Type B pancreatic cell (in vitro differentiated cells): ENCODE measurements around the gene POR. TPM values are rescaled to one million over a fixed set of nuclear protein-coding genes. Genes with fewer than 3 reads are reported as not detected.

Source experiments
- DNase-seq: peaks from one replicate; pipeline ENCODE4 v3.0.0; 2021; ENCODE audit warnings: mixed read lengths; ENCODE audit not compliant: unreplicated experiment; ENCODE audit errors: extremely low spot score
- H3K27ac Mint-ChIP-seq: 2 replicates; pipeline ENCODE4 v1.8.0; 2021; ENCODE audit warnings: mild to moderate bottlenecking, mixed read lengths
- H3K27me3 Mint-ChIP-seq: 2 replicates; pipeline ENCODE4 v1.8.0; 2021; ENCODE audit warnings: mixed read lengths
- H3K36me3 Mint-ChIP-seq: 2 replicates; pipeline ENCODE4 v1.8.0; 2021; ENCODE audit warnings: mixed read lengths
- H3K4me1 Mint-ChIP-seq: one replicate; pipeline ENCODE4 v1.8.0; 2021; ENCODE audit warnings: mixed read lengths; ENCODE audit not compliant: unreplicated experiment
- H3K4me3 Mint-ChIP-seq: 2 replicates; pipeline ENCODE4 v1.8.0; 2021; ENCODE audit warnings: mild to moderate bottlenecking, mixed read lengths
- H3K9me3 Mint-ChIP-seq: 2 replicates; pipeline ENCODE4 v1.8.0; 2021; ENCODE audit warnings: mixed read lengths
- CTCF ChIP-seq: fragments of 200-600 bp; sonication (generic); conservative IDR thresholded peaks from 2 replicates; pipeline ENCODE4 v1.5.0; 2021; ENCODE audit warnings: antibody characterized with exemption, mild to moderate bottlenecking
- total RNA-seq: library from RNA; stranded (reverse); gene quantifications from 2 replicates; pipeline ENCODE4 v1.2.1, GENCODE V29; 2021; ENCODE audit warnings: low replicate concordance

POR gene
- total RNA-seq, 1 donor from 2014 or later: 122 TPM

GRCh38 chr7:75962607-75963380 is 47.8 kb downstream of the POR start:
- no peak for DNase-seq
- Mint-ChIP-seq H3K4me3 (peak overlapping the region; percentile 16), H3K27ac (peak overlapping the region; percentile 71), H3K36me3 (peaks cover 12% of the 10 kb centered on the region), H3K27me3 (no peaks in the 10 kb centered on the region), H3K9me3 (no peaks in the 10 kb centered on the region), H3K4me1 (peaks cover 44% of the 10 kb centered on the region)
- TF ChIP-seq CTCF: no peak

GRCh38 chr7:75963381-75963995 is 48.5 kb downstream of the POR start:
- peaks cover 12% of the 10 kb centered on the region for H3K36me3 Mint-ChIP-seq
- H3K4me3 Mint-ChIP-seq: no peak overlapping the region
- H3K27ac Mint-ChIP-seq: peak overlapping the region; percentile 71
- H3K9me3 Mint-ChIP-seq: no peaks in the 10 kb centered on the region
- no peak for TF ChIP-seq CTCF
- H3K4me1 Mint-ChIP-seq: peaks cover 44% of the 10 kb centered on the region
- no peaks in the 10 kb centered on the region for H3K27me3 Mint-ChIP-seq
- DNase-seq: no peak

- TF ChIP-seq CTCF: no peak
- peak overlapping the region; percentile 16 for H3K4me3 Mint-ChIP-seq
- no peak overlapping the region for H3K27ac Mint-ChIP-seq
- no peak for DNase-seq
- peaks cover 48% of the 10 kb centered on the region for H3K4me1 Mint-ChIP-seq
- peaks cover 13% of the 10 kb centered on the region for H3K36me3 Mint-ChIP-seq
- no peaks in the 10 kb centered on the region for H3K9me3 Mint-ChIP-seq
- H3K27me3 Mint-ChIP-seq: no peaks in the 10 kb centered on the region
These were observed 50.7 kb downstream of the POR start for GRCh38 chr7:75965617-75966016.

- no peaks in the 10 kb centered on the region for H3K9me3 Mint-ChIP-seq
- no peak for TF ChIP-seq CTCF
- H3K4me1 Mint-ChIP-seq: peaks cover 47% of the 10 kb centered on the region
- H3K36me3 Mint-ChIP-seq: peaks cover 13% of the 10 kb centered on the region
- H3K27ac Mint-ChIP-seq: peak overlapping the region; percentile 18
- H3K4me3 Mint-ChIP-seq: no peak overlapping the region
- no peak for DNase-seq
- no peaks in the 10 kb centered on the region for H3K27me3 Mint-ChIP-seq
These were observed 51.4 kb downstream of the POR start for GRCh38 chr7:75966190-75966961.

GRCh38 chr7:75967055-75967454 is 52.1 kb downstream of the POR start:
- H3K4me3 Mint-ChIP-seq: no peak overlapping the region
- H3K9me3 Mint-ChIP-seq: no peaks in the 10 kb centered on the region
- H3K4me1 Mint-ChIP-seq: peaks cover 45% of the 10 kb centered on the region
- no peaks in the 10 kb centered on the region for H3K27me3 Mint-ChIP-seq
- no peak for TF ChIP-seq CTCF
- H3K36me3 Mint-ChIP-seq: peaks cover 14% of the 10 kb centered on the region
- no peak for DNase-seq
- no peak overlapping the region for H3K27ac Mint-ChIP-seq
